ENCODE results near the gene ARL8A.
"Not testable (repeated sequence)": the region's sequence is repeated elsewhere in the genome, so short reads cannot be mapped to it uniquely, and the experiment has no call there.

The ARL8A gene

GRCh38 chr1:202146279-202146678 lies 1.7 kb upstream of the ARL8A start:
- TF ChIP-seq CTCF (IDR thresholded peaks at IDR 0.05) = no peak
- no peak for TF ChIP-seq ZFX (IDR thresholded peaks at IDR 0.05; ENCODE audit: borderline replicate concordance)
- no peak overlapping the region for H3K27ac ChIP-seq

- H3K27ac ChIP-seq = not testable (repeated sequence)
These were observed 1.2 kb upstream of the ARL8A start for GRCh38 chr1:202145744-202146140.

- no peak for TF ChIP-seq ZFX (IDR thresholded peaks at IDR 0.05; ENCODE audit: borderline replicate concordance)
- no peak for TF ChIP-seq CTCF (IDR thresholded peaks at IDR 0.05)
- peak overlapping the region; percentile 73 for H3K27ac ChIP-seq
These were observed 669 bp upstream of the ARL8A start for GRCh38 chr1:202145068-202145743.

GRCh38 chr1:202143768-202144401 lies 652 bp downstream of the ARL8A start:
- TF ChIP-seq ZFX (IDR thresholded peaks at IDR 0.05; ENCODE audit: borderline replicate concordance) (no peak), CTCF (IDR thresholded peaks at IDR 0.05) (no peak)
- H3K27ac ChIP-seq = peak overlapping the region; percentile 73

- peak overlapping the region; percentile 73 for H3K27ac ChIP-seq
- no peak for TF ChIP-seq CTCF (IDR thresholded peaks at IDR 0.05)
These were observed 1.3 kb downstream of the ARL8A start for GRCh38 chr1:202143011-202143767.

- not testable (repeated sequence) for H3K27ac ChIP-seq
These were observed 3.1 kb downstream of the ARL8A start for GRCh38 chr1:202141468-202141867.

GRCh38 chr1:202140833-202141232 lies 3.7 kb downstream of the ARL8A start:
- no peak for TF ChIP-seq CTCF (IDR thresholded peaks at IDR 0.05)
- TF ChIP-seq ZFX (IDR thresholded peaks at IDR 0.05; ENCODE audit: borderline replicate concordance) = no peak
- H3K27ac ChIP-seq = no peak overlapping the region

GRCh38 chr1:202135221-202135721 lies 9.3 kb downstream of the ARL8A start:
- TF ChIP-seq CTCF (IDR thresholded peaks at IDR 0.05) (peak; percentile 97), ZFX (IDR thresholded peaks at IDR 0.05; ENCODE audit: borderline replicate concordance) (no peak)
- H3K27ac ChIP-seq = peak overlapping the region; percentile 24

Measured in 22Rv1 (cell line).